ENCODE measurements around the gene ARMCX4. TPM values are rescaled to one million over a fixed set of nuclear protein-coding genes. Genes with fewer than 3 reads are reported as not detected.

The ARMCX4 gene
- polyA plus RNA-seq, 1 of the 3 experiments (the other 2 are of a cell fraction), result 3.7 TPM

GRCh38 chrX:101507986-101508385 is 22.7 kb downstream of the ARMCX4 start:
- H3K4me3 ChIP-seq (ENCODE audit: low read depth in 2 of 2, low read length in 1 of 2), result no peak overlapping the region
- DNase-seq, result no peak
- H3K27ac ChIP-seq (ENCODE audit: low read depth in 2 of 2, low read length in 1 of 2), result no peak overlapping the region
- no peaks in the 10 kb centered on the region for H3F3A ChIP-seq (replicated peaks; ENCODE audit: insufficient read depth)
- no peaks in the 10 kb centered on the region for H3K9me2 ChIP-seq
- TF ChIP-seq NRF1 (IDR thresholded peaks at IDR 0.05; ENCODE audit: low read depth, low read length) (no peak), ZBTB33 (IDR thresholded peaks at IDR 0.05; ENCODE audit: borderline replicate concordance, low read depth) (no peak), RFX5 (IDR thresholded peaks at IDR 0.05; ENCODE audit: low read length) (no peak), CHD2 (IDR thresholded peaks at IDR 0.05; ENCODE audit: low read length, partially characterized antibody) (no peak), TCF12 (IDR thresholded peaks at IDR 0.05) (no peak), SIN3A (IDR thresholded peaks at IDR 0.05; ENCODE audit: borderline replicate concordance, low read depth, low read length) (no peak), EP300 (IDR thresholded peaks at IDR 0.05; ENCODE audit: borderline replicate concordance in 1 of 2, low read depth in 1 of 2, low read length in 1 of 2) (no peak), USF2 (IDR thresholded peaks at IDR 0.05; ENCODE audit: borderline replicate concordance, low read depth, low read length) (no peak)
- WGBS (ENCODE audit: low lambda C conversion rate), result 52% methylated on average over 4 of the region's 4 CpGs
- no peak overlapping the region for H3K9ac ChIP-seq
- no peaks in the 10 kb centered on the region for H3K79me2 ChIP-seq (ENCODE audit: insufficient read depth)
- POLR2A ChIA-PET, result no interaction called here
- H3K27me3 ChIP-seq (ENCODE audit: insufficient read depth), result no peaks in the 10 kb centered on the region
- H3K4me1 ChIP-seq (ENCODE audit: control insufficient read depth in 1 of 2, insufficient read depth in 2 of 2, low read depth in 1 of 2, low read length in 1 of 2), result no peaks in the 10 kb centered on the region
- no peak overlapping the region for H3K4me2 ChIP-seq
- no peaks in the 10 kb centered on the region for H3K36me3 ChIP-seq (replicated peaks in 1 of 2; ENCODE audit: control insufficient read depth in 1 of 2, insufficient read depth in 2 of 2, low read length in 1 of 2)
- H2AFZ ChIP-seq (ENCODE audit: low read depth), result no peak overlapping the region
- CTCF ChIA-PET, result no interaction called here
- H3K9me3 ChIP-seq, result no peaks in the 10 kb centered on the region
- no peaks in the 10 kb centered on the region for H4K20me1 ChIP-seq (ENCODE audit: insufficient read depth)

- H3F3A ChIP-seq (replicated peaks; ENCODE audit: insufficient read depth), result no peaks in the 10 kb centered on the region
- no peaks in the 10 kb centered on the region for H4K20me1 ChIP-seq (ENCODE audit: insufficient read depth)
- H3K4me3 ChIP-seq (ENCODE audit: low read depth in 2 of 2, low read length in 1 of 2), result no peak overlapping the region
- no peak overlapping the region for H2AFZ ChIP-seq (ENCODE audit: low read depth)
- H3K4me2 ChIP-seq, result no peak overlapping the region
- H3K9me2 ChIP-seq, result no peaks in the 10 kb centered on the region
- H3K4me1 ChIP-seq (ENCODE audit: control insufficient read depth in 1 of 2, insufficient read depth in 2 of 2, low read depth in 1 of 2, low read length in 1 of 2), result no peaks in the 10 kb centered on the region
- H3K9me3 ChIP-seq, result no peaks in the 10 kb centered on the region; the same call in 1 of the 2 replicates
- TF ChIP-seq CTCF (IDR thresholded peaks at IDR 0.05) (no peak), RAD21 (IDR thresholded peaks at IDR 0.05; ENCODE audit: low read length) (no peak), NRF1 (IDR thresholded peaks at IDR 0.05; ENCODE audit: low read depth, low read length) (no peak), JUND (IDR thresholded peaks at IDR 0.05) (no peak), TCF12 (IDR thresholded peaks at IDR 0.05) (no peak), REST (IDR thresholded peaks at IDR 0.05; ENCODE audit: low read depth, low read length) (no peak), SMC3 (IDR thresholded peaks at IDR 0.05; ENCODE audit: low read depth, low read length) (no peak)
- no peak overlapping the region for H3K27ac ChIP-seq (ENCODE audit: low read depth in 2 of 2, low read length in 1 of 2)
- no peak overlapping the region for H3K9ac ChIP-seq
- no peaks in the 10 kb centered on the region for H3K79me2 ChIP-seq (ENCODE audit: insufficient read depth)
- no peaks in the 10 kb centered on the region for H3K36me3 ChIP-seq (replicated peaks in 1 of 2; ENCODE audit: control insufficient read depth in 1 of 2, insufficient read depth in 2 of 2, low read length in 1 of 2)
- DNase-seq, result no peak
- H3K27me3 ChIP-seq (ENCODE audit: insufficient read depth), result no peaks in the 10 kb centered on the region
- ChIA-PET CTCF (no interaction called here), POLR2A (no interaction called here)
- whole genome bisulfite sequencing (ENCODE audit: low lambda C conversion rate), result 33% methylated on average over 2 of the region's 2 CpGs
These were observed 45.7 kb downstream of the ARMCX4 start for GRCh38 chrX:101530944-101531343.

Measured in SK-N-SH (cell line).